H1 (cell line): Measurements from ENCODE around the gene ZDHHC20. TPM values are rescaled to one million over a fixed set of nuclear protein-coding genes. Genes with fewer than 3 reads are reported as not detected.

Experiments
- CTCF ChIA-PET: fragments of 300-600 bp; sonication (Branson Sonifier 250); formaldehyde crosslinking; loops from one replicate; lab custom pipeline; 2021; ENCODE audit not compliant: partially characterized antibody; lab: Charles Lee
- POLR2A ChIA-PET: fragments of 300-600 bp; sonication (Branson Sonifier 250); formaldehyde crosslinking; loops from one replicate; lab custom pipeline; 2021; ENCODE audit warnings: inconsistent platforms; ENCODE audit not compliant: partially characterized antibody; lab: Charles Lee
- DNase-seq, 2 experiments: peaks; one replicate each; pipeline versions ENCODE4 v3.0.0 to v3.0.0-alpha.2; 2010 to 2022; ENCODE audit warnings: low spot score in 2 of 2, low read depth in 1 of 2, mixed read lengths in 1 of 2
- FAIRE-seq: peaks from 2 replicates; lab custom pipeline; 2011; peaks lifted over from hg19 to GRCh38; lab: Jason Lieb, UNC
- H2AFZ ChIP-seq: 2 replicates; pipeline ENCODE4 v1.8.1; 2012; ENCODE audit warnings: low read length, inconsistent platforms
- H2AK5ac ChIP-seq: 2 replicates; pipeline ENCODE4 v1.6.1; 2013; ENCODE audit warnings: low read depth, low read length
- H2BK120ac ChIP-seq: replicated peaks from 2 replicates; pipeline ENCODE3; 2013; ENCODE audit warnings: low read depth, low read length, inconsistent platforms
- H2BK12ac ChIP-seq: 2 replicates; pipeline ENCODE4 v1.6.1; 2013; ENCODE audit warnings: low read depth, low read length
- H2BK15ac ChIP-seq: 2 replicates; pipeline ENCODE4 v1.6.1; 2013; ENCODE audit warnings: low read length
- H2BK20ac ChIP-seq: 2 replicates; pipeline ENCODE4 v1.6.1; 2013; ENCODE audit warnings: low read length
- H2BK5ac ChIP-seq: 2 replicates; pipeline ENCODE4 v1.6.1; 2013; ENCODE audit warnings: low read depth, low read length
- H3K14ac ChIP-seq: 2 replicates; pipeline ENCODE4 v1.6.1; 2013; ENCODE audit warnings: inconsistent platforms; ENCODE audit not compliant: insufficient read length
- H3K18ac ChIP-seq: 2 replicates; pipeline ENCODE4 v1.6.1; 2013; ENCODE audit warnings: low read length; ENCODE audit errors: extremely low read depth
- H3K23ac ChIP-seq: 2 replicates; pipeline ENCODE4 v1.6.1; 2013; ENCODE audit warnings: inconsistent platforms; ENCODE audit not compliant: insufficient read length
- H3K23me2 ChIP-seq: 2 replicates; pipeline ENCODE4 v1.6.1; 2013; ENCODE audit warnings: low read depth, low read length
- H3K27ac ChIP-seq: 2 replicates; pipeline ENCODE4 v1.6.1; 2011; ENCODE audit warnings: low read depth, low read length, inconsistent platforms
- H3K27me3 ChIP-seq, 4 experiments: replicated peaks in 1 of 4; 1 replicate in 1 of 4; 2 replicates in 3 of 4; pipeline versions ENCODE4 v1.6.1 to v1.8.1; 2011 to 2013; ENCODE audit warnings: low read length in 3 of 4, mild to moderate bottlenecking in 3 of 4, inconsistent platforms in 2 of 4, mixed read lengths in 2 of 4, moderate library complexity in 1 of 4; ENCODE audit not compliant: control insufficient read depth in 3 of 4, insufficient read depth in 3 of 4; ENCODE audit errors: extremely low read depth in 1 of 4
- H3K36me3 ChIP-seq, 4 experiments: 2 replicates each; pipeline versions ENCODE4 v1.6.1 to v1.8.1; 2011 to 2013; ENCODE audit warnings: mild to moderate bottlenecking in 4 of 4, low read length in 3 of 4, moderate library complexity in 2 of 4, control low read depth in 1 of 4, inconsistent platforms in 1 of 4; ENCODE audit not compliant: insufficient read depth in 4 of 4, control insufficient read depth in 2 of 4
- H3K4ac ChIP-seq: replicated peaks from 2 replicates; pipeline ENCODE3; 2013; ENCODE audit warnings: low read length, low read depth, mixed read lengths, inconsistent platforms; ENCODE audit not compliant: insufficient read length
- H3K4me1 ChIP-seq, 4 experiments: replicated peaks in 1 of 4; 1 replicate in 1 of 4; 2 replicates in 3 of 4; pipeline versions ENCODE4 v1.6.1 to v1.8.1; 2011 to 2013; ENCODE audit warnings: low read length in 3 of 4, inconsistent platforms in 2 of 4, mixed read lengths in 1 of 4; ENCODE audit not compliant: insufficient read depth in 4 of 4, control insufficient read depth in 3 of 4
- H3K4me2 ChIP-seq, 2 experiments: 2 replicates each; pipeline versions ENCODE4 v1.6.1 to v1.8.1; 2011 to 2013; ENCODE audit warnings: low read depth in 2 of 2, low read length in 2 of 2, control low read depth in 1 of 2, inconsistent platforms in 1 of 2, mild to moderate bottlenecking in 1 of 2; ENCODE audit not compliant: insufficient read depth in 1 of 2
- H3K4me3 ChIP-seq, 4 experiments: fragments of 200-600, 300-600 bp in 1 of 4; sonication (generic), shearing (Covaris generic), sonication (Bioruptor Twin) in 1 of 4; 2 replicates each; pipeline versions ENCODE4 v1.5.1 to v1.8.1; 2011 to 2016; ENCODE audit warnings: low read length in 4 of 4, low read depth in 3 of 4, control low read depth in 2 of 4, inconsistent platforms in 2 of 4, mild to moderate bottlenecking in 2 of 4, mixed read lengths in 1 of 4, moderate library complexity in 1 of 4; ENCODE audit not compliant: insufficient read depth in 2 of 4; ENCODE audit errors: extremely low read depth in 1 of 4
- H3K56ac ChIP-seq: replicated peaks from 2 replicates; pipeline ENCODE3; 2013; ENCODE audit warnings: low read depth, mild to moderate bottlenecking, mixed read lengths, low read length, inconsistent platforms; ENCODE audit not compliant: insufficient read length
- H3K79me1 ChIP-seq: 2 replicates; pipeline ENCODE4 v1.6.1; 2013; ENCODE audit warnings: low read depth, low read length, control low read depth
- H3K79me2 ChIP-seq, 2 experiments: 2 replicates each; pipeline versions ENCODE4 v1.6.1 to v1.8.1; 2012 to 2013; ENCODE audit warnings: low read length in 2 of 2, mild to moderate bottlenecking in 2 of 2, inconsistent platforms in 1 of 2; ENCODE audit not compliant: insufficient read depth in 2 of 2, control insufficient read depth in 1 of 2
- H3K9ac ChIP-seq, 4 experiments: replicated peaks in 1 of 4; 1 replicate in 1 of 4; 2 replicates in 3 of 4; pipeline versions ENCODE4 v1.6.1 to v1.8.1; 2011 to 2013; ENCODE audit warnings: low read depth in 3 of 4, low read length in 3 of 4, control low read depth in 2 of 4, mild to moderate bottlenecking in 2 of 4, moderate library complexity in 2 of 4, inconsistent platforms in 1 of 4; ENCODE audit errors: extremely low read depth in 1 of 4
- H3K9me3 ChIP-seq, 2 experiments: 2 replicates each; pipeline versions ENCODE4 v1.6.1 to v1.8.1; 2012 to 2013; ENCODE audit warnings: mild to moderate bottlenecking in 2 of 2, moderate library complexity in 2 of 2, control low read depth in 1 of 2, inconsistent platforms in 1 of 2, low read depth in 1 of 2, low read length in 1 of 2, mixed read lengths in 1 of 2; ENCODE audit not compliant: insufficient read depth in 2 of 2
- H4K20me1 ChIP-seq, 2 experiments: replicated peaks in 1 of 2; 2 replicates each; pipeline versions ENCODE3 to v1.8.1; 2011 to 2013; ENCODE audit warnings: inconsistent platforms in 2 of 2, low read length in 2 of 2, mild to moderate bottlenecking in 1 of 2; ENCODE audit not compliant: insufficient read depth in 2 of 2, control insufficient read depth in 1 of 2
- H4K5ac ChIP-seq: 2 replicates; pipeline ENCODE4 v1.6.1; 2013; ENCODE audit warnings: low read length, low read depth, mixed read lengths, inconsistent platforms; ENCODE audit not compliant: insufficient read length
- H4K8ac ChIP-seq: 2 replicates; pipeline ENCODE4 v1.8.0; 2013; ENCODE audit warnings: mild to moderate bottlenecking, moderate library complexity, low read length, inconsistent platforms; ENCODE audit not compliant: insufficient read depth; ENCODE audit errors: extremely low read depth
- H4K91ac ChIP-seq: replicated peaks from 2 replicates; pipeline ENCODE3; 2013; ENCODE audit warnings: low read length, mixed read lengths, inconsistent platforms; ENCODE audit not compliant: insufficient read length
- BACH1 ChIP-seq: IDR thresholded peaks from 2 replicates; pipeline ENCODE4 v1.6.1; 2012; ENCODE audit warnings: low read length, improper control_type of control experiment
- CEBPB ChIP-seq: IDR thresholded peaks from 2 replicates; pipeline ENCODE4 v1.6.1; 2012; ENCODE audit warnings: low read depth, low read length
- GABPA ChIP-seq: IDR thresholded peaks from 2 replicates; pipeline ENCODE4 v1.6.1; 2011; ENCODE audit warnings: mild to moderate bottlenecking, low read length, moderate library complexity, borderline replicate concordance; ENCODE audit not compliant: insufficient read depth
- GTF2F1 ChIP-seq: IDR thresholded peaks from 2 replicates; pipeline ENCODE4 v1.6.1; 2012; ENCODE audit warnings: low read depth, low read length, improper control_type of control experiment, borderline replicate concordance
- POU5F1 ChIP-seq: IDR thresholded peaks from 2 replicates; pipeline ENCODE4 v1.6.1; 2011; ENCODE audit warnings: low read depth, mild to moderate bottlenecking, low read length, moderate library complexity
- RAD21 ChIP-seq, 2 experiments: IDR thresholded peaks in 1 of 2; conservative IDR thresholded peaks in 1 of 2; 2 replicates each; pipeline ENCODE4 v1.6.1; 2011; ENCODE audit warnings: low read depth in 2 of 2, low read length in 2 of 2, improper control_type of control experiment in 1 of 2, inconsistent platforms in 1 of 2, mild to moderate bottlenecking in 1 of 2, moderate library complexity in 1 of 2
- RFX5 ChIP-seq: IDR thresholded peaks from 2 replicates; pipeline ENCODE4 v1.6.1; 2011; ENCODE audit warnings: low read depth, low read length, improper control_type of control experiment, borderline replicate concordance
- SIX5 ChIP-seq: IDR thresholded peaks from 2 replicates; pipeline ENCODE4 v1.6.1; 2011; ENCODE audit warnings: mild to moderate bottlenecking, low read depth, low read length
- TBP ChIP-seq: IDR thresholded peaks from 2 replicates; pipeline ENCODE4 v1.6.1; 2011; ENCODE audit warnings: low read depth, low read length, improper control_type of control experiment
- TEAD4 ChIP-seq: IDR thresholded peaks from 2 replicates; pipeline ENCODE4 v1.6.1; 2012; ENCODE audit warnings: low read depth, low read length, inconsistent platforms, mixed read lengths
- YY1 ChIP-seq: IDR thresholded peaks from 2 replicates; pipeline ENCODE4 v1.6.1; 2011; ENCODE audit warnings: low read depth, mild to moderate bottlenecking, low read length
- WGBS, 2 experiments: shearing (Covaris generic) in 1 of 2; methylation state at CpG; one replicate each; pipeline versions ENCODE4 v1.1.6 to v1.1.7; 2013 to 2015; ENCODE audit warnings: low lambda C conversion rate in 2 of 2, mixed read lengths in 2 of 2, inconsistent platforms in 1 of 2, low coverage in 1 of 2, missing lambda C conversion rate in 1 of 2; ENCODE audit not compliant: insufficient replicate concordance in 2 of 2, insufficient coverage in 1 of 2, insufficient read length in 1 of 2; ENCODE audit errors: extremely low coverage in 1 of 2, missing lambda C conversion rate in 1 of 2; 5-methylcytosine and 5-hydroxymethylcytosine counted together
- polyA plus RNA-seq, 7 experiments: library from polyadenylated mRNA; depleted of rRNA in 3 of 7; stranded (reverse) in 5 of 7; unstranded in 2 of 7; fragments of >200 nt in 5 of 7; fragments of 200-250 nt in 2 of 7; gene quantifications; 1 replicate in 5 of 7; 2 replicates in 1 of 7; 4 replicates in 1 of 7; pipeline versions ENCODE4 v1.2.1 to v1.2.3, GENCODE V29; 2011 to 2013; ENCODE audit warnings: missing spikeins in 2 of 7, mixed read lengths in 2 of 7
- total RNA-seq: library from RNA; stranded (reverse); fragmentation: NEBNext Ultra II Directional; extraction: Animal tissue kit (Norgen Biotek cat#: 25700); gene quantifications from 2 replicates; pipeline ENCODE4 v1.2.1, GENCODE V29; 2021
- TF ChIP-seq, protein P1 (sequence below): IDR thresholded peaks from 2 replicates; pipeline ENCODE4 v1.6.1; 2012; ENCODE audit warnings: inconsistent platforms

ZDHHC20 gene
- total and polyA plus RNA-seq, 2 of the 8 experiments (the other 6 are each of a cell fraction or from before 2014, with no cell fraction given), result 16.4 to 89.0 TPM

DNA sequence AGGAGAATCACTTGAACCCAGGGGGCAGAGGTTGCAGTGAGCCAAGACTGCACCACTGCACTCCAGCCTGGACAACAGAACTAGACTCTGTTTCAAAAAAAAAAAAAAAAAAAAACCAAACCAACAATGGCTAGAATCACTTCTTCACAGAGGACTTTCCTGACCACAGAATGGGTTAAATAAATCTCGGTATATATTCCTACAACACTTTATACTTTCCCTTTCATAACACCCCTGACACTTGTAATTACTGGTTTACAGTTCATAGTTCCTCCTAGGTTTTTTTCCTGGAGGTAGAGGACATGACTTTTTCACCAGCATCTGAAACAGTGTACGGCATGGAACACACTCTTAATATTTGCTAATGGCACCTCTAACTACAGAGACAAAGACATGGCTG lies 31.4 kb downstream of the ZDHHC20 start:
- Histone ChIP-seq H3K79me2 (peaks cover 0 to 57% of the 10 kb centered on the region in 2 experiments; a peak in 2 of 4 replicates), H2AK5ac (no peak overlapping the region), H4K91ac (no peak overlapping the region), H3K36me3 (no peaks in the 10 kb centered on the region; a peak in 1 of 8 replicates), H3K27ac (no peak overlapping the region), H3K56ac (no peak overlapping the region), H2BK12ac (no peak overlapping the region), H3K79me1 (0 out of 2 replicates have a peak, but pooled peaks cover 2% of the 10 kb centered on the region), H3K4ac (no peak overlapping the region), H3K4me2 (no peak overlapping the region), H2AFZ (no peak overlapping the region), H4K20me1 (peaks cover 0 to 3% of the 10 kb centered on the region in 2 experiments), H3K9ac (no peak overlapping the region), H2BK20ac (no peak overlapping the region), H4K8ac (no peak overlapping the region), H3K9me3 (no peaks in the 10 kb centered on the region), H3K23me2 (no peaks in the 10 kb centered on the region), H3K18ac (no peak overlapping the region), H3K14ac (no peak overlapping the region), H2BK15ac (no peak overlapping the region), H4K5ac (no peak overlapping the region), H3K27me3 (no peaks in the 10 kb centered on the region), H2BK5ac (no peak overlapping the region), H3K4me3 (no peak overlapping the region), H2BK120ac (no peak overlapping the region), H3K4me1 (no peaks in the 10 kb centered on the region), H3K23ac (no peak overlapping the region)
- POLR2A ChIA-PET, result no interaction called here
- no peak for FAIRE-seq
- CTCF ChIA-PET, result interaction anchor here (1.2 kb wide), 1 partner anchor 9 kb away, joined by 4 read pairs; no protein-coding TSS in a partner anchor
- no peak for DNase-seq
- 97% methylated on average over 2 of the region's 2 CpGs; no CpG with 5 or more reads in 1 of the 2 experiments for WGBS, 2 experiments
- TF ChIP-seq POU5F1 (no peak), GTF2F1 (no peak), YY1 (no peak), RFX5 (no peak), BACH1 (no peak), RAD21 (IDR thresholded peaks at IDR 0.05 in 1 of 2, conservative IDR thresholded peaks at IDR 0.05 in 1 of 2; ENCODE audit: low read depth in 2 of 2, low read length in 2 of 2) (no peak), GABPA (no peak), SIX5 (no peak), TEAD4 (no peak), CEBPB (no peak), TBP (no peak)
- TF ChIP-seq, protein P1, sequence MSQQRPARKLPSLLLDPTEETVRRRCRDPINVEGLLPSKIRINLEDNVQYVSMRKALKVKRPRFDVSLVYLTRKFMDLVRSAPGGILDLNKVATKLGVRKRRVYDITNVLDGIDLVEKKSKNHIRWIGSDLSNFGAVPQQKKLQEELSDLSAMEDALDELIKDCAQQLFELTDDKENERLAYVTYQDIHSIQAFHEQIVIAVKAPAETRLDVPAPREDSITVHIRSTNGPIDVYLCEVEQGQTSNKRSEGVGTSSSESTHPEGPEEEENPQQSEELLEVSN, result no peak
